GM21526 (cell line): ENCODE results near the gene MOB3C.

Experiments used
- ATAC-seq: cut with Tn5 transposase; IDR thresholded peaks from one replicate; pipeline ENCODE4 v1.9.1; 2021; ENCODE audit warnings: moderate library complexity; ENCODE audit not compliant: unreplicated experiment, low FRiP score

Gene MOB3C

GRCh38 chr1:46580140-46580903 lies 36.3 kb downstream of the MOB3C start:
- ATAC-seq: no peak

GRCh38 chr1:46577671-46578070 lies 38.9 kb downstream of the MOB3C start:
- ATAC-seq: no peak

- no peak for ATAC-seq
Observed at GRCh38 chr1:46576596-46576995, 40.0 kb downstream of the MOB3C start.

- no peak for ATAC-seq
Observed at GRCh38 chr1:46575778-46576177, 40.8 kb downstream of the MOB3C start.

GRCh38 chr1:46575300-46575699 lies 41.3 kb downstream of the MOB3C start:
- no peak for ATAC-seq

GRCh38 chr1:46571691-46572225 lies 44.9 kb downstream of the MOB3C start:
- ATAC-seq: no peak

GRCh38 chr1:46569884-46570725 lies 46.5 kb downstream of the MOB3C start:
- no peak for ATAC-seq

GRCh38 chr1:46569116-46569515 lies 47.5 kb downstream of the MOB3C start:
- no peak for ATAC-seq

- ATAC-seq: no peak
Observed at GRCh38 chr1:46568461-46568891, 48.1 kb downstream of the MOB3C start.

GRCh38 chr1:46563341-46563740 lies 53.3 kb downstream of the MOB3C start:
- ATAC-seq: no peak

GRCh38 chr1:46562498-46562897 lies 54.1 kb downstream of the MOB3C start:
- no peak for ATAC-seq

- ATAC-seq: no peak
Observed at GRCh38 chr1:46558966-46559365, 57.6 kb downstream of the MOB3C start.

GRCh38 chr1:46558141-46558963 lies 58.3 kb downstream of the MOB3C start:
- ATAC-seq: no peak
